AG09309 (cell line): ENCODE results near the gene GPN1.
"Not testable (repeated sequence)": the region's sequence is repeated elsewhere in the genome, so short reads cannot be mapped to it uniquely, and the experiment has no call there.

ENCODE experiments used
- DNase-seq: peaks from one replicate; pipeline ENCODE4 v3.0.0-alpha.2; 2010; ENCODE audit warnings: low read depth
- H3K4me3 ChIP-seq: 2 replicates; pipeline ENCODE4 v1.5.1; 2011; ENCODE audit warnings: mild to moderate bottlenecking, low read depth, low read length, moderate library complexity; ENCODE audit not compliant: control insufficient read depth
- TF ChIP-seq, protein P1 (sequence below): IDR thresholded peaks from 2 replicates; pipeline ENCODE4 v1.5.1; 2011; ENCODE audit warnings: mild to moderate bottlenecking, low read depth, low read length, inconsistent platforms; ENCODE audit not compliant: insufficient read depth, control insufficient read depth; ENCODE audit errors: missing control alignments

The GPN1 gene

DNA sequence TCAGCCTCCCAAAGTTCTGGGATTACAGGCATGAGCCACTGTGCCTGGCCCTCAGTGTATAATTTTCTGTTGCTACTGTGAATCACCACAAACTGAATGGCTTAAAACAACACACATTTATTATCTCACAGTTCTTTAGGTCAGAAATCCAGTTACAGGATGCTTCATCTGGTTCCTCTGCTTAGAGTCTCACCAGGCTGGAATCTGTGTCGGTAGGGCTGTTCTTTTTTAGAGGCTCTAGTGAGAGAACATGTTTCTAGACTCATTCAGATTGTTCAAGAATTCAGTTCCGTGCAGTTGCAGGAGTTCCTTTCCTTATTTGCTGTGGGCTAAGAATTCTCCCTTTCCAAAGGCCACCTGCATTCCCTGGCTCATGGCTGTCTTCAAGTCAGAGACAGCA is 22.2 kb upstream of the GPN1 start:
- no peak overlapping the region for H3K4me3 ChIP-seq
- TF ChIP-seq, protein P1, sequence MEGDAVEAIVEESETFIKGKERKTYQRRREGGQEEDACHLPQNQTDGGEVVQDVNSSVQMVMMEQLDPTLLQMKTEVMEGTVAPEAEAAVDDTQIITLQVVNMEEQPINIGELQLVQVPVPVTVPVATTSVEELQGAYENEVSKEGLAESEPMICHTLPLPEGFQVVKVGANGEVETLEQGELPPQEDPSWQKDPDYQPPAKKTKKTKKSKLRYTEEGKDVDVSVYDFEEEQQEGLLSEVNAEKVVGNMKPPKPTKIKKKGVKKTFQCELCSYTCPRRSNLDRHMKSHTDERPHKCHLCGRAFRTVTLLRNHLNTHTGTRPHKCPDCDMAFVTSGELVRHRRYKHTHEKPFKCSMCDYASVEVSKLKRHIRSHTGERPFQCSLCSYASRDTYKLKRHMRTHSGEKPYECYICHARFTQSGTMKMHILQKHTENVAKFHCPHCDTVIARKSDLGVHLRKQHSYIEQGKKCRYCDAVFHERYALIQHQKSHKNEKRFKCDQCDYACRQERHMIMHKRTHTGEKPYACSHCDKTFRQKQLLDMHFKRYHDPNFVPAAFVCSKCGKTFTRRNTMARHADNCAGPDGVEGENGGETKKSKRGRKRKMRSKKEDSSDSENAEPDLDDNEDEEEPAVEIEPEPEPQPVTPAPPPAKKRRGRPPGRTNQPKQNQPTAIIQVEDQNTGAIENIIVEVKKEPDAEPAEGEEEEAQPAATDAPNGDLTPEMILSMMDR = no peak
- DNase-seq = no peak

DNA sequence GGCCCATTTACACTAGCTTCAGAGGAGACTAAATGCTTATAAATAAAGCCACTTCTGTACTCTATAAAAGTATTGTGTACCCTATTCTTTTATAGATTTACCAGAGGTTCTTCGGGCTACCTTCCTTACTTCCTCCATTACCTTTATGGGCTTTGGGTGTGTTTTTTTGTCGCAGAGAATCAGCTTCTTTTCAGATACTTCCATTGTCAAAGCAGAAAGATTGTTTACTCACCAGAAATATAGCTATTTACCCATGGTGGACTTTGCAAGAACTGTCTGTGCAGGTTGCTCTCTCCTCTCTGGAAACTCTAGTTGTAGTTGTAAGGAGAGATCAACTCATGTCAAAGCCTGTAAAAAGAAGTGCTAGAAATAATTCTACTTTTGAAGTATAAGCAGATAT is 14.9 kb upstream of the GPN1 start:
- DNase-seq = no peak
- no peak overlapping the region for H3K4me3 ChIP-seq
- TF ChIP-seq, protein P1 = no peak

DNA sequence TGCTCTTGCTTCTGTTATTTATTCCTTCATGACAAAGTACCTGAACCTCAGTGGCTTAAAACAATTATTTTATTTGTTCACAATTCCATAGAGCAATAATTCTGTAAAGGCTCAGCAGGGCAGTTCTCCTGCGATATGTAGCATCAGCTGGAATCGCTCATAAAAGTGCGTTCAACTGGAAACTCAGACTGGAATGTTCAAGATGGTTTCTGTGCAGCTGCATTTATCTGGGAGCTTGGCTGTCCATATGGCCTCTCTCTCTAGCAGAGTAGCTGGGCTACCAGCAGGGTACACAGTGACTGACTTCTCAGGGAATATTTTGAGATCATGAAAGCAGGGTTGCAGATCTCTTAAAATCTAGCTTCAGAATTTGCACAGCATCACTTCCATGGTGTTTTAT is 13.5 kb upstream of the GPN1 start:
- no peak overlapping the region for H3K4me3 ChIP-seq
- no peak for DNase-seq
- TF ChIP-seq, protein P1 = no peak

DNA sequence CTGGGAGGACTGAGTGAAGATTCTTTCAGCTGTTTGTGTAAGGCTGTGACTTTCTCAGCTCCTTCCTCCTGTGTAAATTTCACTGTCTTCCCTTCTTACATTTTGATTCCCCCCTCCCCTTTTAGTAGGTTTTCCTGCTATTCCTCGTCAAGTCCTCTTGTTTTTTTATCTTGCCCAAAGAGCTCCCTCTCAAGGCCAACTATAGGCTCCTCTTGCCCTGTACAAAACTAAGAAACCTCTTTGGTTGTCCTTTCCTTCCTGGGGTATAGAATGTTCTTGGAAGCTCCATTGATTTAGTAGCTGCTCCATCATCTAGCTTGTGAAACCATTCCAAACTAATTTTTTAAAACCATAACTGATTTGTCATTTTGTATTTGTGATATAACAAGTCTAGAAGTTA is 7.3 kb upstream of the GPN1 start:
- TF ChIP-seq, protein P1 = no peak
- DNase-seq = no peak
- no peak overlapping the region for H3K4me3 ChIP-seq

DNA sequence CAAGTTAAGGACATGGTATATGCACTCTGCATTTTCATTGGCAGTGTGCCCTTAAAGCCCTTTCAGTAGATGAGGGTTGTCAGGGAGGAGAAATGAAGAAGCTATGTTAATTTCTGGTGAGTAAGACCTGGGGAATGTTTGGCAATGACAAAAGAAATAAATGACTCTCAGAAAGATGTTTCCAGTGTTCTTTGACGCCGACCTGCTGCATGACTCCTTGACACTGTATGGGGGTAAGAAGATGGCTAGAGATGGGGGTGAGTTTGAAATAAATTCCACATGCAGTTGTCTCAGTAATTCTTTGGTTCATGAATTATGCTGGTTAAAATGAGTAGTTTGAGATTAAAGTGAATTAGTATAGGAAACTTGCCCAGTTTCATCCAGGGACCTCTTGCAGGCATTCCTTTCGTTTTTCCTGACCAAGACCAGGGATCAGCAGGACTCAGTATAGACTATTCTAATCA is 5.9 kb upstream of the GPN1 start:
- DNase-seq = peak; percentile 39
- TF ChIP-seq, protein P1 = no peak
- H3K4me3 ChIP-seq = no peak overlapping the region

DNA sequence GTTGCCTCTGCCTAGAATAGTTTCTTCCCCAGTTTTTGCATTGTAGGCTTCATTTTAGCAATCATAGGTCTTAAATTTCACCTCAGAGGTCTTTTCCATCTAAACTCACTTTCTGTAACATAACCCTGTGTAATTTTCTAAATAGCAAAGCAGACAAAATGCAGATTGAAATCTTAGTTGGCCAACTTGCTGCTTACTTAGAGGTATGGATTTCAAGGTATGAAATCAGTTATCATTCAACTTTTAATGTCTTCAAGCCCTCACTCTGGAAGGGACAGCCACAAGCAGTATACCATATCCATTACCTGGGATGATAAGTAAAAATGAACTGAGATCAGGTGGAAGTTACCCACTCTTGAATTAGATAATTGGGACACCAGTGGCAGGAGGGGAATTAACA is 3.9 kb upstream of the GPN1 start:
- no peak for DNase-seq
- no peak overlapping the region for H3K4me3 ChIP-seq
- TF ChIP-seq, protein P1 = no peak

DNA sequence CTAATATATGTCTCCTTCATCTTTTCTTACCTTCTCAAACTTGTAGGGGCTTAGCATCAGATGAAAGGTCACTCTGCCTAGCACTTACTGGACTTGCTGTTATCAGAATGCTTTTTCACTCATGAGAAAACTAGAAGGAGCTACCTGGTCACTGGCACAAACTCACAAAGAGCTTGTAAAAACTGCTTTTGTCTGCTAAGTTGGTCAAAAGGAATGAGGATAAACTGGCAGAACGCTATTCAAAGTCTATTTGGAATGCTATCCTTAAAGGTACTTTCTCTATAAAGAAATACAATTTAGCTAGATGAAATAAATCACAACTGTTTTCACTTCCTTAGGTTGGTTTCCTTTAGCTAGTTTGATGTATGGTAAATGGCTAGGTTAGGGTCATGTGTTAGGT is 2.5 kb upstream of the GPN1 start:
- H3K4me3 ChIP-seq, DNase-seq: not testable (repeated sequence)

DNA sequence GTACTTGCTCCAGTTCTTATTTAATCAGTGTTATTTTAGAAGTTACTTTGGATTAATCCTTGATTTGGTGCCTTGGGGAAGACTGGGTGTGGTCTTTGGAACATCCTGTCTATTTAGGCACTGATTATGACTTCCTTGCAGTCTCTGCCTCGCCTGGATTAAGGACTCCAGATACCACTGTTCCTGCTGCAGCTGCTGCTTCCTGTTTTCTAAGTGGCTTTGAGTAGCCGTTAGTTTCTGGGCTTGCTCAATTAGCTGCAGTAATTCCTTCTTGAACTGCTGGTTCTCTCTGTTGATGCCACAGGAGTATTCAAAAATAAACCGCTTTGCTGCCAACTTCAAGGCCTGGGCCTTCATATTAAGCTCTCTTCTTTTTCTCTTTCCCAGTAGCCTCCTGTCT is 1.9 kb upstream of the GPN1 start:
- not testable (repeated sequence) for DNase-seq, H3K4me3 ChIP-seq
